Central memory CD8-positive, alpha-beta T cell (primary cell): ENCODE measurements around the gene CDH24.

Experiments used
- ATAC-seq: fragments of 150-1000 bp; cut with Tn5 transposase; replicated peaks from 2 replicates; pipeline ENCODE4 v1.10.0; 2022; ENCODE audit warnings: mild to moderate bottlenecking, moderate FRiP score, moderate number of reproducible peaks; ENCODE audit not compliant: poor library complexity, severe bottlenecking; ENCODE audit errors: extremely low read depth
- DNase-seq, 2 donors: peaks; one replicate each; pipeline ENCODE4 v3.0.0; 2021; ENCODE audit warnings: low spot score in 2 of 2
- H3K27ac Mint-ChIP-seq: one replicate; pipeline ENCODE4 v1.8.0; 2022; ENCODE audit warnings: low read depth, mild to moderate bottlenecking, moderate library complexity, mixed read lengths
- H3K27me3 Mint-ChIP-seq: one replicate; pipeline ENCODE4 v1.8.0; 2022; ENCODE audit warnings: mixed read lengths
- H3K36me3 Mint-ChIP-seq: one replicate; pipeline ENCODE4 v1.8.0; 2022; ENCODE audit warnings: mild to moderate bottlenecking, moderate library complexity, mixed read lengths; ENCODE audit not compliant: insufficient read depth
- H3K4me1 Mint-ChIP-seq: one replicate; pipeline ENCODE4 v1.8.0; 2022; ENCODE audit warnings: mixed read lengths
- H3K4me3 Mint-ChIP-seq: one replicate; pipeline ENCODE4 v1.8.0; 2022; ENCODE audit warnings: mild to moderate bottlenecking, moderate library complexity, mixed read lengths
- H3K9me3 Mint-ChIP-seq: one replicate; pipeline ENCODE4 v1.8.0; 2022; ENCODE audit warnings: mixed read lengths

The CDH24 gene

DNA sequence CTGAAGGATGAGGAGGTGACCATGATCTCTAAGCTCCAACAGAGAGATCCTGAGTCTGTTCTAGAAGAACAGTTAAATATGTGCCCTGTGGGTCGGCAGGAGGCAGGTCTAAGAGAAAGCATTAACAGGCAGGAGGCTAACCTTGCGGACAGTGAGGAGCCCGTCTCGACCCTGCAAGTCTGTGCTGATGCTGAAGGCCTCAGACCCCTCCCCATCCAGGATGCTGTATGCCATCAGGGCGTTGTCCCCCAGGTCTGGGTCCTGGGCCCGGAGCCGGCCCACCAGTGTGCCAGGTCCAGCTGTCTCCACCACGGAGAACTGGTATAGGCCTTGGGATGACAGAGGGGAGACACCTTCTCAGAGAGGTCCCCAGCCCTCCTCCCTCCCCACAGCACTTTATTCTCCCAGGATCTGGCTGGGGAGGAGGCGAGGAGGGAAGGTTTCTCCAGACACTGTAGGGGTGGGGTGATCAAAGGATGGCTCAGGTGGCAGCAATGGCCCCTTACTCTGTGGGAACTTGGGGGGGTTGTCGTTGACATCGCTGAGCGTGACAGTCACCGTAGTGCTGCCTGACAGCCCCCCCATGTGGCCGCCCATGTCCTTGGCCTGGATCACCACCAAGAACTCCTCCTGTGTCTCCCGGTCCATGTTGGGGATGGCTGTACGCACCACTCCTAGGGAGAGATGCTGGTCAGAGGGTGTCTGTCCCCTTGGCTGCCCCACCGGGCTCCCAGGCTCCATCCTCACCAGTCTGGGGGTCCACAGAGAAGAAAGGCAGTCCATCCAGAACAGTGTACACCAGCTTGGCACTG, 3.1 kb downstream of the CDH24 start:
- no peak for ATAC-seq
- Mint-ChIP-seq H3K4me3 (no peak overlapping the region), H3K4me1 (peaks cover 21% of the 10 kb centered on the region), H3K27ac (no peak overlapping the region), H3K27me3 (no peaks in the 10 kb centered on the region), H3K36me3 (peaks cover 12% of the 10 kb centered on the region), H3K9me3 (no peaks in the 10 kb centered on the region)
- DNase-seq = no peak

DNA sequence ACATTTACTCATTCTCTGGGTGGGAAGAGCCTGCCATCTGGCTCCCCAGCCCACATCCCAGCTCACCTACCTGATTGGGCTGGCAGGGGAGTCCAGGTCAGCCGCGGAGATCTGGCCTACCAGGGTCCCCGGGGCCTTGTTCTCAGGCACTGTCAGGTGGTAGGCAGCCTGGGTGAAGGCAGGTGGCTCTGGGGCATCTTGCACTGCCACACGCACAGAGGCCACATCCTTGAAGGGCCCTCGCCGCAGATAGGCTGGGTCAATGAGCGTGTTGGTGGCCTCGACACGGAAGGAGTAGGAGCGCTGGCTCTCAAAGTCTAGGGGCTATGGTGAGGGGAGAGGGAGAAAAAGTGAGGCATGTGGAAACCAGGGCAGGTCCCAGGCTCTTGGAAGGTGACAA, 3.9 kb downstream of the CDH24 start:
- Mint-ChIP-seq H3K27me3 (no peaks in the 10 kb centered on the region), H3K36me3 (peaks cover 7% of the 10 kb centered on the region), H3K4me1 (peaks cover 21% of the 10 kb centered on the region), H3K27ac (no peak overlapping the region), H3K4me3 (no peak overlapping the region), H3K9me3 (no peaks in the 10 kb centered on the region)
- no peak for DNase-seq
- ATAC-seq = no peak

- DNase-seq = no peak
- peaks cover 15% of the 10 kb centered on the region for H3K4me1 Mint-ChIP-seq
- peaks cover 1% of the 10 kb centered on the region for H3K36me3 Mint-ChIP-seq
- ATAC-seq = no peak
- no peaks in the 10 kb centered on the region for H3K27me3 Mint-ChIP-seq
- no peak overlapping the region for H3K4me3 Mint-ChIP-seq
- H3K9me3 Mint-ChIP-seq = no peaks in the 10 kb centered on the region
- H3K27ac Mint-ChIP-seq = no peak overlapping the region
Measured at GRCh38 chr14:23052671-23053070, 4.6 kb downstream of the CDH24 start.

- H3K4me1 Mint-ChIP-seq = peaks cover 15% of the 10 kb centered on the region
- H3K27me3 Mint-ChIP-seq = no peaks in the 10 kb centered on the region
- no peaks in the 10 kb centered on the region for H3K9me3 Mint-ChIP-seq
- H3K36me3 Mint-ChIP-seq = peaks cover 1% of the 10 kb centered on the region
- H3K4me3 Mint-ChIP-seq = no peak overlapping the region
- ATAC-seq (no peak), DNase-seq (no peak)
- H3K27ac Mint-ChIP-seq = no peak overlapping the region
Measured at GRCh38 chr14:23052182-23052623, 5.1 kb downstream of the CDH24 start.

GRCh38 chr14:23051141-23052057, 5.9 kb downstream of the CDH24 start:
- no peaks in the 10 kb centered on the region for H3K36me3 Mint-ChIP-seq
- DNase-seq (no peak), ATAC-seq (no peak)
- H3K9me3 Mint-ChIP-seq = no peaks in the 10 kb centered on the region
- no peak overlapping the region for H3K4me3 Mint-ChIP-seq
- peaks cover 7% of the 10 kb centered on the region for H3K4me1 Mint-ChIP-seq
- no peak overlapping the region for H3K27ac Mint-ChIP-seq
- H3K27me3 Mint-ChIP-seq = no peaks in the 10 kb centered on the region

DNA sequence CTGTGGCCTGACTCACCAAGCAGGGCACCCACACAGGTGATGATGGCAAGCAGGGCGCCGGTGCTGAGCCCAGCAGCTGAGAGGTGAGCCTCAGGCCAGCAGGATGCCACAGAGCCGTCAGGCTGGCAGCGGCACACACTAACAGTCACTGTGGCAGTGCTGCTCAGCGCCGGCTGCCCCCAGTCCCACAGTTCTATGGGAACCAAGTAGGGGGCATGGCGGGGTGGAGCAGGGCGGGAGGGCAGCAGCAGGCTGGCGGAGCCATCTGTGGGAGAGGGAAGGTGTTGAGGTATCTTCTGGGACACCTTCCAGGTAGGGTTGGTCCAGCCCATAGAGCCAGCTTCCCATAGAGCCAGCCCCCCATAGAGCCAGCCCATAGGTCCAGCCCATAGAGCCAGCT, 8.3 kb downstream of the CDH24 start:
- ATAC-seq (no peak), DNase-seq (no peak)
- no peak overlapping the region for H3K27ac Mint-ChIP-seq
- no peak overlapping the region for H3K4me3 Mint-ChIP-seq
- H3K36me3 Mint-ChIP-seq = no peaks in the 10 kb centered on the region
- no peaks in the 10 kb centered on the region for H3K4me1 Mint-ChIP-seq
- H3K27me3 Mint-ChIP-seq = no peaks in the 10 kb centered on the region
- H3K9me3 Mint-ChIP-seq = no peaks in the 10 kb centered on the region

GRCh38 chr14:23047751-23048693, 9.3 kb downstream of the CDH24 start:
- ATAC-seq = no peak
- no peak for DNase-seq
- H3K27me3 Mint-ChIP-seq = no peaks in the 10 kb centered on the region
- no peaks in the 10 kb centered on the region for H3K9me3 Mint-ChIP-seq
- H3K4me3 Mint-ChIP-seq = no peak overlapping the region
- H3K4me1 Mint-ChIP-seq = no peaks in the 10 kb centered on the region
- no peaks in the 10 kb centered on the region for H3K36me3 Mint-ChIP-seq
- H3K27ac Mint-ChIP-seq = no peak overlapping the region

DNA sequence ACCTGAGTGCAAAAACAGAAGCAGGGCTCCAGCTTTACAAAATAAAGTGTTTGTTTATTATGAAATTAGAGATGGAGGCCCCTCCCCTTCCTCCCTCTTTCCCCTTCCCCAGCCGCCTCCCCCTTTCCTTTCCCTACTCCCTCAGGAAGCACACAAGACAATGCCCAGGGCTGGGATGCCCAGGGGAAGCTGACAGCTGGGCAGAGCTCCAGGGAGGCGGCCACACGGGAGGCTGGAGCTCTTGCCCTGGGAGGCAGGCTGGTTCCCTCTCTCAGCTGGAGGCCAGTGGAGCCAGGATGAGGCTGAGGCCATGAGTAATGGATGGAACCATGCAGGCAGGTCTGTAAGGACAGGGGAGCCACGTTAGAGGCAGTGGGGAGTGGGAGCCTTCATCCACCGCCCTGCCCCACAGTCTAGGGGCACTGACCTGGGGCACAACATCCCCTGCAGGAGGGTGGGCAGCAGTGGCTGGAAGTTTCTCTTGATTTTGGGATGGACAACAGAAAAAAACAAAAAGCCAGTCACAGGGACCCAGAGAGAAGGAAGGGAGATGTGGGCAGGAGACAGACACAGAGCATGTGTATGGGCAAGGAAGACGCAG, 10.2 kb downstream of the CDH24 start:
- no peaks in the 10 kb centered on the region for H3K9me3 Mint-ChIP-seq
- H3K27ac Mint-ChIP-seq = no peak overlapping the region
- H3K4me1 Mint-ChIP-seq = no peaks in the 10 kb centered on the region
- no peak for DNase-seq
- ATAC-seq = no peak
- H3K27me3 Mint-ChIP-seq = no peaks in the 10 kb centered on the region
- no peak overlapping the region for H3K4me3 Mint-ChIP-seq
- no peaks in the 10 kb centered on the region for H3K36me3 Mint-ChIP-seq

DNA sequence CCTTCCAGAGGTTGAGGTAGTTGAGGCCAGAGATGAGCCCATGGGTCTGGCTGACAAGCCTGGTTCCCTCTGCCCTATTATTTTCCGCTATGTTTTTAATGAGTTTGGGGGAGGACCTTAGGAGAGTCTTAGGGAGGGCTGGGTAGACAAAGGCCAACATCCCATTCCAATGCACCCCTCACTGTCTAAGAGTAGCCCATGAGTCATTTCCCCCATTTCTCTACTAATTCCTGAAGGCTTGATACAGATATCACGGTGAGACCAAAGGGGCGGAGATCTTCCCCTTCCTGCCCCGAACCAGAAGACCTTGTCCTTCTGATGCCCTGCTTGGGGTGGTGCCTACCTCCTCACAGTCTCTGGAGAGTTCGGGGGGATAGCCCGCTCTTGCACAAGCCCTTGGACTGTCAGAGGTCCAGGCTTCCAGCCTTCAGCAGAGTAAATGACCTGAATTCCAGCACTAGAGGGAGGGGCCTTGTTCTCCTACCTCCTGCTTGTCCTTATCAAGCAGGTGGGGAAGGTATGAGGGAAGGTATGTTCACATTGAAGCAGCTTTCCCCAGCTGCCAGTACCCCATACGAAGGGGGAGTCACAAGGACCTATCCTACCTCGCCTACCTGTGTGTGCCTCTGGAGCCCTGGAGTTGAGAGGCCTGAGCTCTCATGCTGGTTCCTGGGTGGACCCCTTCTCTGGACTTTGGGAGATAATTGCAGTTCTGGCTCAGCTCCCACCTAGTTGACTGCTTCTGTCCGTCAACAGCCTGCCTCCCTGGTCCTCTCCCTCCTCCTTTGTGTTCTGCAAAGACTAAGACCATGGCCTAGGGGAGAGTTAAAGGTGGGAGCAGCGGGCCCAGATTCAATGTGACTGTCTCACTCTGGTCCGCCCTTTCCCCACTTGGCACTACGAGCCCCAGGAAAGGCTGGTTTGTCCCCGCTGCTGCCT, 11.6 kb downstream of the CDH24 start:
- DNase-seq (no peak), ATAC-seq (no peak)
- no peaks in the 10 kb centered on the region for H3K4me1 Mint-ChIP-seq
- no peak overlapping the region for H3K4me3 Mint-ChIP-seq
- peak overlapping the region; percentile 67 for H3K27ac Mint-ChIP-seq
- no peaks in the 10 kb centered on the region for H3K36me3 Mint-ChIP-seq
- H3K9me3 Mint-ChIP-seq = no peaks in the 10 kb centered on the region
- no peaks in the 10 kb centered on the region for H3K27me3 Mint-ChIP-seq

DNA sequence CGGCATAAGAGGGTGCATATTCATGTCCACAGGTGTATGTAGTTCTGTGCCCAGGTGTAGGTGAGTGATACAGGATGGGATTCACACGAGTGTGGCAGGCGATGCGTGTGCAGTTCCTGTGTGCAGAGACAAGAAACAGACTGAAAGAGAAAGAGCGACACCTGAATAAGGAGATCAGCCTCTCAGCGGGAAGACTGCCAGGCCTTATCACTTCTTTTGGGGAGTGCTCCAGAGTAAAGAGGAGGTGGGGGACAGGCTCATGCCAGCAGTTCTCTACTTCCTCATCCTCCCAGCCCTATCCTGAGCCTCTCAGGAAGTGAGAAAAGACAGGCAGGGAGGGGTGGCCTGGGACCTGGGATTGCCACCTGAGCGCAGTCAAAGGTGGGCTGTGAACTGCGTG, 12.5 kb downstream of the CDH24 start:
- Mint-ChIP-seq H3K27me3 (no peaks in the 10 kb centered on the region), H3K4me1 (no peaks in the 10 kb centered on the region), H3K36me3 (no peaks in the 10 kb centered on the region), H3K9me3 (no peaks in the 10 kb centered on the region), H3K27ac (no peak overlapping the region), H3K4me3 (no peak overlapping the region)
- no peak for DNase-seq
- no peak for ATAC-seq

DNA sequence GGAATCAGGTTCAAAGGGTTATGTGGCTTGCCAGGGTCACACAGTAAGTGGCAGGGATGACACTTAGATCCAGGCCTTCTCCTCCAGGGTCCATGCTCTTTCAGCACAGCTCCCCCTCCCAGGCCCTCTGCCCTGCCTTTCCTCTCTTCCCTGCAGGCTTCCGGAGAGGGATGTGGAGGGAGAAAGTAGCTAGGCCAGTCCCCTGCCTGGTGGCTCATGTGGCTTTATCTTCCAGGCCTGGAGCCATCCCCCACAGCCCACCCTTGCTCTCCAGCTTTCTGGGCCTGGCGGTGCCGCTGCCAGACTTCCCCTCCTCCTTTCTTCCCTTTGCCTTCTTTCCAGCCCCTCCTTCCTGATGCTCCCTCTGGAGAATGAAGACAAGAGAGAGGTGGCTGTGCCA, 13.6 kb downstream of the CDH24 start:
- no peaks in the 10 kb centered on the region for H3K27me3 Mint-ChIP-seq
- no peaks in the 10 kb centered on the region for H3K9me3 Mint-ChIP-seq
- H3K4me3 Mint-ChIP-seq = no peak overlapping the region
- H3K4me1 Mint-ChIP-seq = no peaks in the 10 kb centered on the region
- no peak overlapping the region for H3K27ac Mint-ChIP-seq
- H3K36me3 Mint-ChIP-seq = no peaks in the 10 kb centered on the region
- ATAC-seq (no peak), DNase-seq (no peak)
